Fibroblast of pulmonary artery (primary cell): Measurements from ENCODE around the gene ANKRD44.

Experiments used
- DNase-seq: peaks from one replicate; pipeline ENCODE4 v3.0.0-alpha.2; 2010; ENCODE audit warnings: low read depth
- H3K4me3 ChIP-seq: replicated peaks from 2 replicates; pipeline ENCODE4 v1.5.1; 2011; ENCODE audit warnings: low read depth, mild to moderate bottlenecking, control low read depth, low read length, moderate library complexity
- CTCF ChIP-seq: IDR thresholded peaks from 2 replicates; pipeline ENCODE4 v1.5.1; 2011; ENCODE audit warnings: mild to moderate bottlenecking, control low read depth, low read length, inconsistent platforms; ENCODE audit errors: missing control alignments

The ANKRD44 gene

DNA sequence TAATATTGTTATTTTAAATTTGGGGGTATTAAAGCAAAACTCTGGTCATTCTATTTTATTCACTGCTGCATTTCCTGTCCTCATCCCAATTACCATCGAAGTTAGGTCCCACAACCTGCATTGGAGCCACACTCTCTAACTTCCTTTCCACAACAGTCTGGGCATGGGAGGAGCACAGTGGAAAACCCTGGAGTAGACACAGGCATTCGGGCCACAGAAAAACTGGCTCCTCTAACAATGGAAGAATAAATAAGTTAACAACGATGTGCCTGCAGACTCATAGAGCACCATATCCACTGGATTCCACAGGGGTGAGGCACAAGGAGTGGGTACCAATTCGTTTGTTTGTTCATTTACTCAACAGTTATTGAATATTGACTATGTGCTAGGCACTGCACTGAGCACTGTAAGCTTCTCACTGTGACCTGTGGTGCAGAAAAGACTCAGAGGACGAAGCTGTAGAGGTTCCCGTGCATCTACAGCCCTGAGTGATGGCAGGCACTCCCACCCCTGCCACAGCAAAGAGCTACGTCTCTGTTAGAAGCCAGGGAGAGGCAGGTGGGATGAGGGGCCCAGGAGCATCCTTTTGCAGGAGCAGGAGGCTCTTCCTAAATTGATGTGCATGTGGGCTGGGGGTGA is 229.9 kb downstream of the ANKRD44 start:
- DNase-seq, result no peak
- no peak for TF ChIP-seq CTCF
- H3K4me3 ChIP-seq, result no peak overlapping the region

- DNase-seq, result no peak
- no peak for TF ChIP-seq CTCF
- no peak overlapping the region for H3K4me3 ChIP-seq
Observed at GRCh38 chr2:197079832-197080555, 230.6 kb downstream of the ANKRD44 start.

- DNase-seq, result no peak
- no peak for TF ChIP-seq CTCF
Observed at GRCh38 chr2:197079414-197079813, 231.2 kb downstream of the ANKRD44 start.

DNA sequence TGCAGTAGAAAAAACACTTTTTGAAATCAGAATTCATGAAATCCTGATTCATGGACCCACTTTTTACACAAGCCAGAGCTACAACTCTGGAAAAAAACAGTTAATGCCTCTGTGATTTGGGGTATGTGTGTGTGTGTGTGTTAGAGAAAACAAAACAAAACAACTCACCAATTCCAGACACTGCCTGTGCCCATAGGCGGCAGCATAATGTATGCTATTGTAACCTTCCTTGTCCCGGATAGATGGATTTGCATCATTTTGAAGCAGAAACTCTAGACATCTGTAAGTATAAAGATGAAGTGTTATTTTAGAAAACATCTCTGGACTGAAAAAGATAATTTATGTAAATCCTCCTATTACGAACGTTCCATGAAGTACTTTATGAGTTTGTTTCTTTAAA is 232.0 kb downstream of the ANKRD44 start:
- DNase-seq, result no peak
- no peak overlapping the region for H3K4me3 ChIP-seq
- TF ChIP-seq CTCF, result no peak

More at GRCh38 chr2:197079414-197079813, 231.2 kb downstream of the ANKRD44 start:
- H3K4me3 ChIP-seq, result no peak overlapping the region

DNA sequence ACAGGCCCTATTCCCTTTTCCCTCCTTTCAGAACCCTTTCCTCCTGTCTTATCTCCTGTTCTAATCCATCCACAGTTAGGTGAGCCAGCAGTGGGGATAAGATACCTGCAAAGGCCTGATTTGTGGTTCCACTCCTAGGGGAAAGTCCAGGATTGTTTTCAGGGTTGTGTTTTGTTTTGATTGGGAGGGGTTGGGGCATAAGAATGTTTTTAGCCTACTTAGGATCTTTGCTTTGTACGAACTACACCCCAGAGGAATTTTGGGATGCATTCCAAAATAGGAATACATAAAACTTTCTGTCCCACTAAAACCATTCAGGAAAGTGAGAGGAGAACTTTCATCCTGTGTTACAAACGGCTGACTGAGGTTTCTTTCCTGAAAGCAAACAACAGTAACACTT is 233.2 kb downstream of the ANKRD44 start:
- no peak overlapping the region for H3K4me3 ChIP-seq
- TF ChIP-seq CTCF, result no peak
- DNase-seq, result no peak

GRCh38 chr2:197076652-197077051 is 233.9 kb downstream of the ANKRD44 start:
- DNase-seq, result no peak
- no peak for TF ChIP-seq CTCF
- H3K4me3 ChIP-seq, result no peak overlapping the region

- TF ChIP-seq CTCF, result peak; percentile 41
- no peak overlapping the region for H3K4me3 ChIP-seq
- DNase-seq, result peak; percentile 32
Observed at GRCh38 chr2:197075754-197076337, 234.7 kb downstream of the ANKRD44 start.
